K562 (cell line): Measurements from ENCODE around the gene ANP32B. TPM values are rescaled to one million over a fixed set of nuclear protein-coding genes. Genes with fewer than 3 reads are reported as not detected.
A peak's percentile ranks its signal among the peaks of the same experiment; 100 is the strongest.

Source experiments
- BRD4 ChIP-seq: fragments of 200-600 bp; sonication (generic); IDR thresholded peaks from 2 replicates; pipeline ENCODE4 v1.6.1; 2017; ENCODE audit warnings: inconsistent platforms
- CHD4 ChIP-seq: fragments of 200-600 bp; sonication (generic); IDR thresholded peaks from 3 replicates; pipeline ENCODE4 v1.6.1; 2012; ENCODE audit warnings: low read depth, mild to moderate bottlenecking, mixed read lengths, low read length, inconsistent platforms; ENCODE audit not compliant: insufficient read depth, insufficient replicate concordance, poor library complexity, severe bottlenecking
- NR2C1 ChIP-seq, 2 experiments: fragments of 450-650 bp; IDR thresholded peaks; 2 replicates each; pipeline ENCODE4 v1.6.1; 2017; ENCODE audit warnings: mild to moderate bottlenecking in 2 of 2, antibody characterized with exemption in 1 of 2, inconsistent platforms in 1 of 2, missing compliant biosample characterization in 1 of 2, missing genetic modification characterization in 1 of 2
- NRF1 ChIP-seq, 2 experiments: fragments of 450-650 bp; IDR thresholded peaks in 1 of 2; conservative IDR thresholded peaks in 1 of 2; 2 replicates each; pipeline ENCODE4 v1.6.1; 2014; ENCODE audit warnings: mild to moderate bottlenecking in 2 of 2
- PCBP1 ChIP-seq: fragments of 200-400 bp; formaldehyde crosslinking; IDR thresholded peaks from 2 replicates; pipeline ENCODE4 v1.6.1; 2018; ENCODE audit warnings: mild to moderate bottlenecking, low read depth, low read length; ENCODE audit not compliant: poor library complexity, severe bottlenecking
- PRMT5 ChIP-seq: sonication (generic); formaldehyde crosslinking; IDR thresholded peaks from 2 replicates; pipeline ENCODE4 v1.5.0; 2020; ENCODE audit warnings: missing genetic modification reagents
- ZKSCAN8 ChIP-seq: fragments of 200-800 bp; sonication (Bioruptor generic); IDR thresholded peaks from 2 replicates; pipeline ENCODE4 v1.6.1; 2016; ENCODE audit warnings: missing genetic modification characterization, missing compliant biosample characterization
- polyA plus RNA-seq, 8 experiments: library from polyadenylated mRNA; depleted of rRNA in 4 of 8; stranded (reverse) in 5 of 8; unstranded in 3 of 8; fragments of >200 nt; fragmentation: Nextera tagmentation in 2 of 8; fragmentation: Illumina TruSeq in 1 of 8; extraction: Ambion mirVana in 2 of 8; extraction: Trizol in 1 of 8; gene quantifications; 2 replicates each; pipeline versions ENCODE4 v1.2.1 to v1.2.3, GENCODE V29; 2011 to 2014; ENCODE audit warnings: inconsistent platforms in 1 of 8, missing spikeins in 1 of 8
- total RNA-seq, 7 experiments: library from RNA; depleted of rRNA in 6 of 7; stranded (reverse); fragments of >200 nt in 6 of 7; fragmentation: Illumina TruSeq in 2 of 7; extraction: Trizol in 2 of 7; gene quantifications; 2 replicates each; pipeline versions ENCODE4 v1.2.1 to v1.2.3, GENCODE V29; 2011 to 2021; ENCODE audit warnings: low replicate concordance in 1 of 7
- TF ChIP-seq, protein P1 (sequence below): fragments of 450-650 bp; IDR thresholded peaks from 2 replicates; pipeline ENCODE4 v1.6.1; 2016; ENCODE audit warnings: antibody characterized with exemption
- TF ChIP-seq, protein P2 (sequence below), 2 experiments: fragments of 450-650 bp in 1 of 2; sonication (generic) in 1 of 2; formaldehyde crosslinking; conservative IDR thresholded peaks; 2 replicates each; pipeline versions ENCODE4 v1.4.0 to v1.8.1; 2020 to 2022; ENCODE audit warnings: mild to moderate bottlenecking in 1 of 2, missing genetic modification reagents in 1 of 2
- TF ChIP-seq, protein P3 (sequence below), 2 experiments: fragments of 450-650 bp; IDR thresholded peaks; 2 replicates each; pipeline ENCODE4 v1.6.1; 2016

Gene ANP32B
- total and polyA plus RNA-seq, 9 of the 15 experiments (the other 6 are each of a cell fraction or from before 2014, with no cell fraction given), result 68.9 to 815 (median 141) TPM

GRCh38 chr9:97979788-97980478 is 3.2 kb upstream of the ANP32B start (continued):
- TF ChIP-seq PCBP1 (no peak), BRD4 (no peak), CHD4 (no peak), PRMT5 (CRISPR knock-in tag) (no peak), NRF1 (conservative IDR thresholded peaks at IDR 0.05 in 1 of 2, IDR thresholded peaks at IDR 0.05 in 1 of 2) (peak in 1 of 2 experiments; percentile 42; a peak in 2 of 4 replicates), ZKSCAN8 (CRISPR knock-in tag) (no peak), NR2C1 (IDR thresholded peaks at IDR 0.05) (no peak), NR2C1 (tag; IDR thresholded peaks at IDR 0.05) (no peak)
- TF ChIP-seq, protein P1, sequence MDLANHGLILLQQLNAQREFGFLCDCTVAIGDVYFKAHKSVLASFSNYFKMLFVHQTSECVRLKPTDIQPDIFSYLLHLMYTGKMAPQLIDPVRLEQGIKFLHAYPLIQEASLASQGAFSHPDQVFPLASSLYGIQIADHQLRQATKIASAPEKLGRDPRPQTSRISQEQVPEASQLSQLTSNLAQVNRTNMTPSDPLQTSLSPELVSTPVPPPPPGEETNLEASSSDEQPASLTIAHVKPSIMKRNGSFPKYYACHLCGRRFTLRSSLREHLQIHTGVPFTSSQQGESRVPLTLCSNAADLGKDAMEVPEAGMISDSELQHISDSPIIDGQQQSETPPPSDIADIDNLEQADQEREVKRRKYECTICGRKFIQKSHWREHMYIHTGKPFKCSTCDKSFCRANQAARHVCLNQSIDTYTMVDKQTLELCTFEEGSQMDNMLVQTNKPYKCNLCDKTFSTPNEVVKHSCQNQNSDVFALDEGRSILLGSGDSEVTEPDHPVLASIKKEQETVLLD, result no peak
- TF ChIP-seq, protein P2, sequence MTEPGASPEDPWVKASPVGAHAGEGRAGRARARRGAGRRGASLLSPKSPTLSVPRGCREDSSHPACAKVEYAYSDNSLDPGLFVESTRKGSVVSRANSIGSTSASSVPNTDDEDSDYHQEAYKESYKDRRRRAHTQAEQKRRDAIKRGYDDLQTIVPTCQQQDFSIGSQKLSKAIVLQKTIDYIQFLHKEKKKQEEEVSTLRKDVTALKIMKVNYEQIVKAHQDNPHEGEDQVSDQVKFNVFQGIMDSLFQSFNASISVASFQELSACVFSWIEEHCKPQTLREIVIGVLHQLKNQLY (CRISPR knock-in tag; conservative IDR thresholded peaks at IDR 0.05), result no peak
- TF ChIP-seq, protein P3, sequence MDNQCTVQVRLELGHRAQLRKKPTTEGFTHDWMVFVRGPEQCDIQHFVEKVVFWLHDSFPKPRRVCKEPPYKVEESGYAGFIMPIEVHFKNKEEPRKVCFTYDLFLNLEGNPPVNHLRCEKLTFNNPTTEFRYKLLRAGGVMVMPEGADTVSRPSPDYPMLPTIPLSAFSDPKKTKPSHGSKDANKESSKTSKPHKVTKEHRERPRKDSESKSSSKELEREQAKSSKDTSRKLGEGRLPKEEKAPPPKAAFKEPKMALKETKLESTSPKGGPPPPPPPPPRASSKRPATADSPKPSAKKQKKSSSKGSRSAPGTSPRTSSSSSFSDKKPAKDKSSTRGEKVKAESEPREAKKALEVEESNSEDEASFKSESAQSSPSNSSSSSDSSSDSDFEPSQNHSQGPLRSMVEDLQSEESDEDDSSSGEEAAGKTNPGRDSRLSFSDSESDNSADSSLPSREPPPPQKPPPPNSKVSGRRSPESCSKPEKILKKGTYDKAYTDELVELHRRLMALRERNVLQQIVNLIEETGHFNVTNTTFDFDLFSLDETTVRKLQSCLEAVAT (IDR thresholded peaks at IDR 0.05), result 0 out of 4 replicates have a peak, but pooled peaks of 1 of the 2 experiments have one; percentile 13
